Measurements from ENCODE around the gene GGTA1.
"Not testable (repeated sequence)": the region's sequence is repeated elsewhere in the genome, so short reads cannot be mapped to it uniquely, and the experiment has no call there.

DNA sequence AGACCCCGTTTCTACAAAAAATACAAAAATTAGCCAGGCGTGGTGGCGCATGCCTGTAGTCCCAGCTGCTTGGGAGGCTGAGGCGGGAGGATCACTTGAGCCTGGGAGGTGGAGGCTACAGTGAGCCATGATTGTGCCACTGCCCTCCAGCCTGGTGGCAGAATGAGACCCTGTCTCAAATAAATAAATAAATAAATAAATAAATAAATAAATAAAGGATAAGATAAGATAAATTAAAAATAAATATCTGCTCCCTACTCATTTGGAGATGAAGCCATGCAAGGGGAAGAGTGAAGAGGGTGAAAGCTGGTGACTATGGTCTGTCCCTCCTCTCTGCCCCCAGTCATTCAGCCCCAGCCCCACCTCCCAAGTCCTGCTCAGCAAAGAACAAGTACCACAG, 41.2 kb downstream of the GGTA1 start:
- TF ChIP-seq CTCF (IDR thresholded peaks at IDR 0.05; ENCODE audit: low read depth, low read length, poor library complexity, severe bottlenecking); EZH2phosphoT487 (IDR thresholded peaks at IDR 0.05; ENCODE audit: borderline replicate concordance, low read length): not testable (repeated sequence)

Measured in DOHH2 (cell line).